SK-N-SH (cell line): ENCODE measurements around the gene ABHD2. TPM values are rescaled to one million over a fixed set of nuclear protein-coding genes. Genes with fewer than 3 reads are reported as not detected.

Experiments used
- CHD2 ChIP-seq: fragments of 150-350 bp; IDR thresholded peaks from 2 replicates; pipeline ENCODE4 v1.6.1; 2018; ENCODE audit warnings: low read length; ENCODE audit not compliant: partially characterized antibody
- ELF1 ChIP-seq: IDR thresholded peaks from 2 replicates; pipeline ENCODE4 v1.4.0; 2012
- EP300 ChIP-seq, 2 experiments: IDR thresholded peaks; 2 replicates each; pipeline versions ENCODE4 v1.4.0 to v1.6.1; 2012; ENCODE audit warnings: borderline replicate concordance in 1 of 2, low read depth in 1 of 2, low read length in 1 of 2
- FOSL2 ChIP-seq: IDR thresholded peaks from 2 replicates; pipeline ENCODE4 v1.4.0; 2012; ENCODE audit warnings: low read depth, mild to moderate bottlenecking, moderate library complexity, borderline replicate concordance
- FOXJ3 ChIP-seq: sonication (generic); formaldehyde crosslinking; IDR thresholded peaks from 2 replicates; pipeline ENCODE4 v1.5.1; 2020; ENCODE audit warnings: mild to moderate bottlenecking, missing genetic modification reagents
- GABPA ChIP-seq: IDR thresholded peaks from 2 replicates; pipeline ENCODE4 v1.4.0; 2012; ENCODE audit warnings: low read depth, mild to moderate bottlenecking
- GATA2 ChIP-seq: sonication (generic); formaldehyde crosslinking; IDR thresholded peaks from 2 replicates; pipeline ENCODE4 v1.5.0; 2020; ENCODE audit warnings: mild to moderate bottlenecking, missing genetic modification reagents
- JUND ChIP-seq: IDR thresholded peaks from 2 replicates; pipeline ENCODE4 v1.4.0; 2012
- MEF2A ChIP-seq: IDR thresholded peaks from 2 replicates; pipeline ENCODE4 v1.4.0; 2012; ENCODE audit warnings: low read depth, borderline replicate concordance
- RCOR1 ChIP-seq: fragments of 150-350 bp; IDR thresholded peaks from 2 replicates; pipeline ENCODE4 v1.6.1; 2017; ENCODE audit warnings: antibody characterized with exemption, low read length
- RFX5 ChIP-seq: IDR thresholded peaks from 2 replicates; pipeline ENCODE4 v1.6.1; 2012; ENCODE audit warnings: mild to moderate bottlenecking, improper control_type of control experiment, low read length
- SIN3A ChIP-seq: IDR thresholded peaks from 2 replicates; pipeline ENCODE4 v1.6.1; 2012; ENCODE audit warnings: low read depth, mild to moderate bottlenecking, low read length, moderate library complexity, borderline replicate concordance
- SMC3 ChIP-seq: IDR thresholded peaks from 2 replicates; pipeline ENCODE4 v1.6.1; 2012; ENCODE audit warnings: low read depth, low read length, improper control_type of control experiment
- TAF1 ChIP-seq: IDR thresholded peaks from 2 replicates; pipeline ENCODE4 v1.6.1; 2012; ENCODE audit warnings: low read depth, mild to moderate bottlenecking, low read length, moderate library complexity, borderline replicate concordance
- TEAD4 ChIP-seq: IDR thresholded peaks from 2 replicates; pipeline ENCODE4 v1.4.0; 2012; ENCODE audit warnings: mild to moderate bottlenecking, borderline replicate concordance; ENCODE audit not compliant: insufficient read depth
- USF2 ChIP-seq: fragments of 150-350 bp; IDR thresholded peaks from 2 replicates; pipeline ENCODE4 v1.6.1; 2017; ENCODE audit warnings: antibody characterized with exemption, low read length, low read depth, borderline replicate concordance
- YY1 ChIP-seq: IDR thresholded peaks from 2 replicates; pipeline ENCODE4 v1.4.0; 2012; ENCODE audit warnings: low read depth, mild to moderate bottlenecking
- polyA plus RNA-seq, 3 experiments: library from polyadenylated mRNA; depleted of rRNA; stranded (reverse); fragments of >200 nt; gene quantifications; 2 replicates each; pipeline ENCODE4 v1.2.3, GENCODE V29; 2012
- TF ChIP-seq, protein P1 (sequence below): IDR thresholded peaks from 2 replicates; pipeline ENCODE4 v1.6.1; 2012; ENCODE audit warnings: mild to moderate bottlenecking, low read depth, low read length, moderate library complexity
- TF ChIP-seq, protein P2 (sequence below): IDR thresholded peaks from 2 replicates; pipeline ENCODE4 v1.4.0; 2012; ENCODE audit warnings: low read depth
- TF ChIP-seq, protein P3 (sequence below): IDR thresholded peaks from 2 replicates; pipeline ENCODE4 v1.4.0; 2012; ENCODE audit warnings: low read depth, borderline replicate concordance

The ABHD2 gene
- polyA plus RNA-seq, 1 of the 3 experiments (the other 2 are of a cell fraction), result 19.2 TPM

GRCh38 chr15:89090791-89091626, 2.8 kb downstream of the ABHD2 start (continued):
- TF ChIP-seq YY1, result peak; percentile 64; the same call in 1 of the 2 replicates
- peak; percentile 35; the same call in 1 of the 2 replicates for TF ChIP-seq FOSL2
- no peak for TF ChIP-seq TEAD4
- TF ChIP-seq JUND, result 0 out of 2 replicates have a peak, but pooled peaks have one; percentile 14
- TF ChIP-seq CHD2, result peak; percentile 18
- no peak for TF ChIP-seq GABPA
- peak; percentile 47; the same call in 1 of the 2 replicates for TF ChIP-seq TAF1
- TF ChIP-seq, protein P1, sequence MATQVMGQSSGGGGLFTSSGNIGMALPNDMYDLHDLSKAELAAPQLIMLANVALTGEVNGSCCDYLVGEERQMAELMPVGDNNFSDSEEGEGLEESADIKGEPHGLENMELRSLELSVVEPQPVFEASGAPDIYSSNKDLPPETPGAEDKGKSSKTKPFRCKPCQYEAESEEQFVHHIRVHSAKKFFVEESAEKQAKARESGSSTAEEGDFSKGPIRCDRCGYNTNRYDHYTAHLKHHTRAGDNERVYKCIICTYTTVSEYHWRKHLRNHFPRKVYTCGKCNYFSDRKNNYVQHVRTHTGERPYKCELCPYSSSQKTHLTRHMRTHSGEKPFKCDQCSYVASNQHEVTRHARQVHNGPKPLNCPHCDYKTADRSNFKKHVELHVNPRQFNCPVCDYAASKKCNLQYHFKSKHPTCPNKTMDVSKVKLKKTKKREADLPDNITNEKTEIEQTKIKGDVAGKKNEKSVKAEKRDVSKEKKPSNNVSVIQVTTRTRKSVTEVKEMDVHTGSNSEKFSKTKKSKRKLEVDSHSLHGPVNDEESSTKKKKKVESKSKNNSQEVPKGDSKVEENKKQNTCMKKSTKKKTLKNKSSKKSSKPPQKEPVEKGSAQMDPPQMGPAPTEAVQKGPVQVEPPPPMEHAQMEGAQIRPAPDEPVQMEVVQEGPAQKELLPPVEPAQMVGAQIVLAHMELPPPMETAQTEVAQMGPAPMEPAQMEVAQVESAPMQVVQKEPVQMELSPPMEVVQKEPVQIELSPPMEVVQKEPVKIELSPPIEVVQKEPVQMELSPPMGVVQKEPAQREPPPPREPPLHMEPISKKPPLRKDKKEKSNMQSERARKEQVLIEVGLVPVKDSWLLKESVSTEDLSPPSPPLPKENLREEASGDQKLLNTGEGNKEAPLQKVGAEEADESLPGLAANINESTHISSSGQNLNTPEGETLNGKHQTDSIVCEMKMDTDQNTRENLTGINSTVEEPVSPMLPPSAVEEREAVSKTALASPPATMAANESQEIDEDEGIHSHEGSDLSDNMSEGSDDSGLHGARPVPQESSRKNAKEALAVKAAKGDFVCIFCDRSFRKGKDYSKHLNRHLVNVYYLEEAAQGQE, result peak; percentile 31; the same call in 1 of the 2 replicates
- TF ChIP-seq GATA2 (CRISPR knock-in tag), result no peak
- peak; percentile 51; the same call in 1 of the 2 replicates for TF ChIP-seq RCOR1
- TF ChIP-seq FOXJ3 (CRISPR knock-in tag), result no peak
- no peak for TF ChIP-seq ELF1
- TF ChIP-seq, protein P2, sequence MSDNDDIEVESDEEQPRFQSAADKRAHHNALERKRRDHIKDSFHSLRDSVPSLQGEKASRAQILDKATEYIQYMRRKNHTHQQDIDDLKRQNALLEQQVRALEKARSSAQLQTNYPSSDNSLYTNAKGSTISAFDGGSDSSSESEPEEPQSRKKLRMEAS, result peak; percentile 70; the same call in 1 of the 2 replicates
- TF ChIP-seq USF2, result no peak
- TF ChIP-seq EP300 (IDR thresholded peaks at IDR 0.05; ENCODE audit: borderline replicate concordance in 1 of 2, low read depth in 1 of 2, low read length in 1 of 2), result peak; percentile 30 to 37; a peak in 2 of 4 replicates
- TF ChIP-seq SMC3, result peak; percentile 21; the same call in 1 of the 2 replicates
- no peak for TF ChIP-seq RFX5
- no peak for TF ChIP-seq MEF2A
- TF ChIP-seq SIN3A, result no peak
- TF ChIP-seq, protein P3, sequence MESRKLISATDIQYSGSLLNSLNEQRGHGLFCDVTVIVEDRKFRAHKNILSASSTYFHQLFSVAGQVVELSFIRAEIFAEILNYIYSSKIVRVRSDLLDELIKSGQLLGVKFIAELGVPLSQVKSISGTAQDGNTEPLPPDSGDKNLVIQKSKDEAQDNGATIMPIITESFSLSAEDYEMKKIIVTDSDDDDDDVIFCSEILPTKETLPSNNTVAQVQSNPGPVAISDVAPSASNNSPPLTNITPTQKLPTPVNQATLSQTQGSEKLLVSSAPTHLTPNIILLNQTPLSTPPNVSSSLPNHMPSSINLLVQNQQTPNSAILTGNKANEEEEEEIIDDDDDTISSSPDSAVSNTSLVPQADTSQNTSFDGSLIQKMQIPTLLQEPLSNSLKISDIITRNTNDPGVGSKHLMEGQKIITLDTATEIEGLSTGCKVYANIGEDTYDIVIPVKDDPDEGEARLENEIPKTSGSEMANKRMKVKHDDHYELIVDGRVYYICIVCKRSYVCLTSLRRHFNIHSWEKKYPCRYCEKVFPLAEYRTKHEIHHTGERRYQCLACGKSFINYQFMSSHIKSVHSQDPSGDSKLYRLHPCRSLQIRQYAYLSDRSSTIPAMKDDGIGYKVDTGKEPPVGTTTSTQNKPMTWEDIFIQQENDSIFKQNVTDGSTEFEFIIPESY, result no peak
- TF ChIP-seq, all 33 proteins: peak for 17
